Measurements from ENCODE around the gene CYP26B1. TPM values are rescaled to one million over a fixed set of nuclear protein-coding genes. Genes with fewer than 3 reads are reported as not detected.

Gene CYP26B1
- polyA plus RNA-seq (2012; ENCODE audit: insufficient read depth, insufficient read length, low read depth) = 0.52 TPM

- Histone ChIP-seq H3K4me3 (ENCODE audit: low read depth, low read length) (no peak within 1 kb of the TSS), H3K27me3 (peaks cover 64% of the 10 kb centered on the region), H3K9me3 (no peaks in the 10 kb centered on the region), H3K4me1 (no peaks in the 10 kb centered on the region), H3K36me3 (no peaks in the 10 kb centered on the region)
- TF ChIP-seq CTCF (IDR thresholded peaks at IDR 0.05; ENCODE audit: low read depth, low read length) = no peak
- DNase-seq = no peak
Observed at GRCh38 chr2:72147303-72147971, at the start of gene CYP26B1. TSS of gene CYP26B1 (minus strand) at chr2:72147862. CDS start at chr2:72147834, 28 bp downstream.

GRCh38 chr2:72193723-72194122 is 46.1 kb upstream of the CYP26B1 start:
- no peak for DNase-seq
- Histone ChIP-seq H3K4me3 (ENCODE audit: low read depth, low read length) (no peak overlapping the region), H3K27me3 (no peaks in the 10 kb centered on the region), H3K9me3 (no peaks in the 10 kb centered on the region), H3K36me3 (no peaks in the 10 kb centered on the region), H3K4me1 (no peaks in the 10 kb centered on the region)
- TF ChIP-seq CTCF (IDR thresholded peaks at IDR 0.05; ENCODE audit: low read depth, low read length) = no peak

DNA sequence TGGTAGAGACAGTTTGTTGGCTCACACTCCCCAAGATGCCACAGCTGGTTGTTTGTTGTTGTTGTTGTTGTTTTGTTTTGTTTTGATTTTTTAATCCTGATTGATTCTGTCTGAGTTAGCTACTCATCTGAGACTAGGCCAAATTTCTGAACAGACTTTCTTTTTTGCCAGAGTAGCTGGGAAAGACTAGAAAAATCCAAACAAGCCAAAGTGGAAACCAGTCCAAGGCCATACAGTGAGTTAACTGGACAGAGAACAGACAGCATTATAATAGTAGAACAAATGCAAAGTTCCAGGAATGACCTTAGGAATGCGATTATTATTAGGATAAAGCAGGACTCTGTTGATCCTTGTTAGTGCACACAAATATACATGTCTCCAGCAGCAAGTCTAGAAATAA is 43.8 kb upstream of the CYP26B1 start:
- no peaks in the 10 kb centered on the region for H3K4me1 ChIP-seq
- H3K9me3 ChIP-seq = no peaks in the 10 kb centered on the region
- no peak for TF ChIP-seq CTCF (IDR thresholded peaks at IDR 0.05; ENCODE audit: low read depth, low read length)
- H3K36me3 ChIP-seq = no peaks in the 10 kb centered on the region
- no peak for DNase-seq
- no peak overlapping the region for H3K4me3 ChIP-seq (ENCODE audit: low read depth, low read length)
- H3K27me3 ChIP-seq = no peaks in the 10 kb centered on the region

GRCh38 chr2:72185206-72185605 is 37.5 kb upstream of the CYP26B1 start:
- Histone ChIP-seq H3K4me1 (no peaks in the 10 kb centered on the region), H3K4me3 (ENCODE audit: low read depth, low read length) (no peak overlapping the region)

GRCh38 chr2:72183466-72183865 is 35.8 kb upstream of the CYP26B1 start:
- Histone ChIP-seq H3K4me1 (no peaks in the 10 kb centered on the region), H3K27me3 (no peaks in the 10 kb centered on the region), H3K36me3 (no peaks in the 10 kb centered on the region), H3K4me3 (ENCODE audit: low read depth, low read length) (no peak overlapping the region), H3K9me3 (no peaks in the 10 kb centered on the region)
- TF ChIP-seq CTCF (IDR thresholded peaks at IDR 0.05; ENCODE audit: low read depth, low read length) = no peak
- DNase-seq = no peak

More at GRCh38 chr2:72185206-72185605, 37.5 kb upstream of the CYP26B1 start:
- H3K9me3 ChIP-seq = no peaks in the 10 kb centered on the region
- no peaks in the 10 kb centered on the region for H3K36me3 ChIP-seq
- no peak for DNase-seq
- no peak for TF ChIP-seq CTCF (IDR thresholded peaks at IDR 0.05; ENCODE audit: low read depth, low read length)
- no peaks in the 10 kb centered on the region for H3K27me3 ChIP-seq

- Histone ChIP-seq H3K9me3 (no peaks in the 10 kb centered on the region), H3K4me3 (ENCODE audit: low read depth, low read length) (no peak overlapping the region), H3K27me3 (no peaks in the 10 kb centered on the region), H3K36me3 (no peaks in the 10 kb centered on the region), H3K4me1 (no peaks in the 10 kb centered on the region)
- TF ChIP-seq CTCF (IDR thresholded peaks at IDR 0.05; ENCODE audit: low read depth, low read length) = no peak
- DNase-seq = no peak
Observed at GRCh38 chr2:72183016-72183415, 35.4 kb upstream of the CYP26B1 start.

Data from BE2C (cell line).